IPS-18a (cell line): Measurements from ENCODE around the gene AMPH.
"Not testable (repeated sequence)": the region's sequence is repeated elsewhere in the genome, so short reads cannot be mapped to it uniquely, and the experiment has no call there.

ENCODE experiments used
- H3K27ac ChIP-seq: one replicate; pipeline ENCODE4 v1.5.1; 2013; ENCODE audit warnings: low read length
- H3K27me3 ChIP-seq: one replicate; pipeline ENCODE4 v1.6.1; 2013; ENCODE audit warnings: mild to moderate bottlenecking, low read length; ENCODE audit not compliant: control insufficient read depth, insufficient read depth
- H3K36me3 ChIP-seq: one replicate; pipeline ENCODE4 v1.6.1; 2013; ENCODE audit warnings: low read depth, low read length; ENCODE audit not compliant: control insufficient read depth
- H3K4me1 ChIP-seq: one replicate; pipeline ENCODE4 v1.6.1; 2013; ENCODE audit warnings: low read depth, low read length; ENCODE audit not compliant: control insufficient read depth
- H3K4me3 ChIP-seq: one replicate; pipeline ENCODE4 v1.5.1; 2013; ENCODE audit warnings: low read length
- H3K9ac ChIP-seq: one replicate; pipeline ENCODE4 v1.6.1; 2013; ENCODE audit warnings: mild to moderate bottlenecking, low read length, moderate library complexity
- H3K9me3 ChIP-seq: one replicate; pipeline ENCODE4 v1.6.1; 2013; ENCODE audit warnings: low read depth, low read length; ENCODE audit not compliant: control insufficient read depth

AMPH gene

GRCh38 chr7:38413784-38414183 is 217.4 kb downstream of the AMPH start:
- no peaks in the 10 kb centered on the region for H3K9me3 ChIP-seq
- no peaks in the 10 kb centered on the region for H3K36me3 ChIP-seq
- no peak overlapping the region for H3K4me3 ChIP-seq
- no peak overlapping the region for H3K9ac ChIP-seq
- no peaks in the 10 kb centered on the region for H3K27me3 ChIP-seq
- H3K27ac ChIP-seq, result no peak overlapping the region
- no peaks in the 10 kb centered on the region for H3K4me1 ChIP-seq

DNA sequence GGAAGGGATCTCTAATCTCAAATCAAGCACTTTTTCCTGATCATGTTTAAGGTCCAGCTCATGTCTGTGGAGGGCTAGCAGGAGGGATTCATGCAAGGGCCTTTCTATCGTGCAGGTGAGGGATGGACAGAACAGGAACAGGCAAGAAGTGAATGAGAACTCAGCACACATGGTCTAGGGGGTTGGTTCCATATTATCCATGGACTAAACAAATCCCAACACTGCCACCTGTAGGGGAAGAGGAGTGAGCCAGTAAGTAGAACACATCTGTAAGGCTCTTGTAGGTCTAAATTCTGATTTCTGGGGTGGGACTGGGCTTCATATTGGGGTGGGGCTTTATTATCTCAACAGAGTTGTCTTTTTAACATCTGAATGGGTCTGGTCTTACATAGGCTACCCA is 219.8 kb downstream of the AMPH start:
- H3K27ac ChIP-seq, result no peak overlapping the region
- no peaks in the 10 kb centered on the region for H3K27me3 ChIP-seq
- H3K4me1 ChIP-seq, result no peaks in the 10 kb centered on the region
- no peaks in the 10 kb centered on the region for H3K9me3 ChIP-seq
- H3K9ac ChIP-seq, result no peak overlapping the region
- no peaks in the 10 kb centered on the region for H3K36me3 ChIP-seq
- no peak overlapping the region for H3K4me3 ChIP-seq

GRCh38 chr7:38410056-38410455 is 221.1 kb downstream of the AMPH start:
- Histone ChIP-seq H3K9ac (no peak overlapping the region), H3K27ac (no peak overlapping the region), H3K36me3 (no peaks in the 10 kb centered on the region)

DNA sequence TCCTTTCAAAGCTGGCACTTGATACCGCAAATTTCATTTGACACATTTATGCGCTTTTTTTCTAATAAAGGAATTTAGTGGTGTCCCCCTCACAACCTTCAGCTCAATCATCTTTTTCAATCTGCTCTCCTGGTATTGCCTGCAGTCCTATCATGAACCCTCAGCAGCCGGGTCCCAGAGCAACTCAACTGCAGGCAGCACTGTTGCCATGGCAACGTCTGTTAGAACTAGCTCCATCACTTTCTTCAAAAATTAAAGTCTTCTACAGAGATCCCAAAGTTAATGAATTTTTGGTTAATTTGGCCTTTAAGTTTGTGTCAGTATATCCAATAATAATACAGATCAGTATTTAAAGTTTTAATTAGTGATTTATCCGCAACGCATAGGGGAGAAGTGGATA is 221.6 kb downstream of the AMPH start:
- no peak overlapping the region for H3K4me3 ChIP-seq
- no peak overlapping the region for H3K9ac ChIP-seq
- H3K9me3 ChIP-seq, result no peaks in the 10 kb centered on the region
- H3K36me3 ChIP-seq, result no peaks in the 10 kb centered on the region
- no peaks in the 10 kb centered on the region for H3K27me3 ChIP-seq
- H3K4me1 ChIP-seq, result no peaks in the 10 kb centered on the region
- H3K27ac ChIP-seq, result no peak overlapping the region

More at GRCh38 chr7:38410056-38410455, 221.1 kb downstream of the AMPH start:
- Histone ChIP-seq H3K4me1 (no peaks in the 10 kb centered on the region), H3K27me3 (no peaks in the 10 kb centered on the region), H3K4me3 (no peak overlapping the region), H3K9me3 (no peaks in the 10 kb centered on the region)

- Histone ChIP-seq H3K27ac (no peak overlapping the region), H3K9ac (no peak overlapping the region), H3K9me3 (no peaks in the 10 kb centered on the region), H3K36me3 (no peaks in the 10 kb centered on the region), H3K27me3 (no peaks in the 10 kb centered on the region), H3K4me1 (no peaks in the 10 kb centered on the region), H3K4me3 (no peak overlapping the region)
These were observed 232.3 kb downstream of the AMPH start for GRCh38 chr7:38398725-38399321.

DNA sequence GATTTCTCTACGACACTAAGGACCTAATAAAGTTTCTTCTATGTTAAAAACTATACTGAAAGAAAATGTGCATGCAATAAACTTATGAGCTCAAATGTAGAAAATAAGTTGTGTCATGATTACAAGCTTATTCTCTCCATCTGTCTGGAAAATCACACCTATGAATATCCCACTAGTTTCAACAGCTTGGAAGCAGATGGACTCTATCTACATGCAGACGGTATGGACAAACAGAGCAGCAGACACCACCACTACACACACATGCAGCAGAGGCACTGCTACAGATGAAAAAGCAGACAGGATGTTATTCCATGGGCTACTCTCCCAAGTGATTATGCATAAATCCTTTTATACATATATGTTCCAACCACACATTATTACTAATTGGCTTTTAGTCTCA is 234.3 kb downstream of the AMPH start:
- no peak overlapping the region for H3K4me3 ChIP-seq
- H3K36me3 ChIP-seq, result no peaks in the 10 kb centered on the region
- no peaks in the 10 kb centered on the region for H3K27me3 ChIP-seq
- no peak overlapping the region for H3K9ac ChIP-seq
- no peaks in the 10 kb centered on the region for H3K9me3 ChIP-seq
- peaks cover 5% of the 10 kb centered on the region for H3K4me1 ChIP-seq
- no peak overlapping the region for H3K27ac ChIP-seq

- H3K9ac ChIP-seq, H3K36me3 ChIP-seq, H3K27ac ChIP-seq, H3K27me3 ChIP-seq, H3K4me1 ChIP-seq, H3K4me3 ChIP-seq, H3K9me3 ChIP-seq: not testable (repeated sequence)
These were observed 235.1 kb downstream of the AMPH start for GRCh38 chr7:38395921-38396552.

DNA sequence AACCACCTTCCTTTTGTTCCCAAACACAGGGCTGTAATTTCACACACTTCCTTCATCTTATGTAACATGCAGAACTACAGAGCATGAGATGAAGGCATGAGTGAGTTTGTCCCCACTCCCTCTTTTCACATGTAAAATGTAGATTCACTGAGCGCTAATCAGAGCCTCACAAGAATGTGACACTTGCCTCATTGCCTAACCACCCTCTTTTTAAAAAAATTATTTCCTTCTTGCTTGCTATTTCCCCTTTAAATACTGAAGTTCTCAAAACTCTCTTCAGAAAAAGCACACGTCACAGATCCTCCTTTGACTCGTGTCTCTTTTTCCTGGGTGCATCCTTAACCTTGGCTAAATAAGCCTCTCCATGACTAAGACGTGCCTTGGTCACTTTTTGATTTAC is 236.5 kb downstream of the AMPH start:
- Histone ChIP-seq H3K36me3 (no peaks in the 10 kb centered on the region), H3K4me3 (no peak overlapping the region), H3K27me3 (no peaks in the 10 kb centered on the region), H3K9ac (no peak overlapping the region), H3K9me3 (no peaks in the 10 kb centered on the region), H3K27ac (no peak overlapping the region), H3K4me1 (peaks cover 5% of the 10 kb centered on the region)

DNA sequence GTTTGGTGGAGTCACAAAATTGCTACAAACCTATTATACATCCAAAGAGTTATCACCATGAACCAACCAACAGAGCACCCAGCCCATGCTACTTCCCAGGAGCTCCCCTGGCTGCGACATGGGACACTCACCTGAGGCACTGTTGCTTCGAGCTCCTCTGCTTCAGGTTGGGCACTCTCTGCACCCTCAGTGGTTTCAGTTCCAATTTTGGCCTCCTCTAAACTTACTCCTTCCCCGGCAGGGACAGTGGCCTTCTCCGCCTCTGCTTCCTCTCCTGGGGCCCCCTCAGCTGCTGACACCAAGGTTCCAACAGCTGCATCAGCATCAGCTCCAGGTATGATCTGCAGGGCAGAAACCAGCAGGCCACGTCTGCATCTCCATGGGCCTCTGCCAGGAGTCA is 237.3 kb downstream of the AMPH start:
- H3K4me3 ChIP-seq, result no peak overlapping the region

DNA sequence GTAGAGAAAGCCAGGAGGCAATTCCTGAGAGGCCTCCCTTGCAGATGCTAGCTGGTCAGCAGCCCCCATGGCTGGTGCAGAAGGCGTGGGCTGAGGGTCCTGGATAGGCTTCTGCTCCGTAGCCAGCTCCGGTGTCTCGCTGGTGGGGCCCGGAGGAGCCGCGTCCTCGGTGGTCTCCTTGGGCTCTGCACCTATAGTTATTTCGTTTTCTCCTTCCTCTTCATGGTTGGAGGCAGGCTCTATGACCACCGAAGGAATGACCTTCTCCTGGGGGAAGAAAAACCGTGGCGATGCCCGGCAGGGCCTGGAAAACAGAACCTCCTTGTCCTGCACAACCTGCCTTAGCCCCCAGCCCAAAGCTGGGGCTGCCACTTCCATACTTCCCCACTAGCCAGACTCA is 239.4 kb downstream of the AMPH start:
- H3K9me3 ChIP-seq, result no peaks in the 10 kb centered on the region
- H3K4me1 ChIP-seq, result peaks cover 5% of the 10 kb centered on the region
- no peaks in the 10 kb centered on the region for H3K36me3 ChIP-seq
- no peaks in the 10 kb centered on the region for H3K27me3 ChIP-seq
- no peak overlapping the region for H3K9ac ChIP-seq
- no peak overlapping the region for H3K4me3 ChIP-seq
- no peak overlapping the region for H3K27ac ChIP-seq

More for the DNA sequence above, 237.3 kb downstream of the AMPH start:
- no peak overlapping the region for H3K9ac ChIP-seq
- H3K27ac ChIP-seq, result no peak overlapping the region
- no peaks in the 10 kb centered on the region for H3K27me3 ChIP-seq
- peaks cover 5% of the 10 kb centered on the region for H3K4me1 ChIP-seq
- no peaks in the 10 kb centered on the region for H3K36me3 ChIP-seq
- no peaks in the 10 kb centered on the region for H3K9me3 ChIP-seq

- H3K27ac ChIP-seq, result no peak overlapping the region
- H3K9ac ChIP-seq, result no peak overlapping the region
- H3K36me3 ChIP-seq, result no peaks in the 10 kb centered on the region
- peaks cover 3% of the 10 kb centered on the region for H3K4me1 ChIP-seq
- H3K4me3 ChIP-seq, result no peak overlapping the region
- no peaks in the 10 kb centered on the region for H3K9me3 ChIP-seq
- no peaks in the 10 kb centered on the region for H3K27me3 ChIP-seq
These were observed 245.5 kb downstream of the AMPH start for GRCh38 chr7:38385682-38386081.

- Histone ChIP-seq H3K27me3 (no peaks in the 10 kb centered on the region), H3K9ac (no peak overlapping the region), H3K9me3 (no peaks in the 10 kb centered on the region), H3K4me1 (peaks cover 3% of the 10 kb centered on the region), H3K27ac (no peak overlapping the region), H3K4me3 (no peak overlapping the region), H3K36me3 (no peaks in the 10 kb centered on the region)
These were observed 247.9 kb downstream of the AMPH start for GRCh38 chr7:38383281-38383680.
